ENCODE data around the gene AOPEP. TPM values are rescaled to one million over a fixed set of nuclear protein-coding genes. Genes with fewer than 3 reads are reported as not detected.

The AOPEP gene
- total RNA-seq, 2 experiments from 2014 or later: 6.9 to 7.0 TPM

- no peak overlapping the region for H3K4me3 Mint-ChIP-seq
- H3K27me3 Mint-ChIP-seq: no peaks in the 10 kb centered on the region
- DNase-seq (no peak), ATAC-seq (ENCODE audit: poor library complexity) (no peak)
- Histone ChIP-seq H3K27me3 (ENCODE audit: control insufficient read depth in 1 of 2, insufficient read depth in 2 of 2, low read length in 2 of 2) (no peaks in the 10 kb centered on the region), H3K4me3 (ENCODE audit: low read length) (no peak overlapping the region), H3K4me1 (ENCODE audit: insufficient read depth, low read length) (no peaks in the 10 kb centered on the region), H3K9me3 (ENCODE audit: control insufficient read depth in 1 of 2, insufficient read depth in 1 of 2, low read length in 2 of 2) (no peaks in the 10 kb centered on the region), H3K36me3 (ENCODE audit: insufficient read depth, low read length) (no peaks in the 10 kb centered on the region), H3K27ac (ENCODE audit: low read depth in 1 of 2, low read length in 2 of 2) (no peak overlapping the region)
- no peaks in the 10 kb centered on the region for H3K4me1 Mint-ChIP-seq (ENCODE audit: low read depth)
- H3K9me3 Mint-ChIP-seq: no peaks in the 10 kb centered on the region
- intact Hi-C loops (cut with DNase I, micrococcal nuclease): no loop called here
- no peaks in the 10 kb centered on the region for H3K36me3 Mint-ChIP-seq (ENCODE audit: low read depth)
- POLR2A ChIA-PET: no interaction called here
- no peak for TF ChIP-seq CTCF (IDR thresholded peaks at IDR 0.05)
- H3K27ac Mint-ChIP-seq: no peak overlapping the region
- CTCF ChIA-PET: no interaction called here
Measured at GRCh38 chr9:95029720-95030119, 303.2 kb downstream of the AOPEP start.

- Mint-ChIP-seq H3K36me3 (ENCODE audit: low read depth) (no peaks in the 10 kb centered on the region), H3K9me3 (no peaks in the 10 kb centered on the region), H3K4me3 (no peak overlapping the region), H3K27ac (no peak overlapping the region), H3K27me3 (no peaks in the 10 kb centered on the region), H3K4me1 (ENCODE audit: low read depth) (no peaks in the 10 kb centered on the region)
- Histone ChIP-seq H3K36me3 (ENCODE audit: insufficient read depth, low read length) (no peaks in the 10 kb centered on the region), H3K27me3 (ENCODE audit: control insufficient read depth in 1 of 2, insufficient read depth in 2 of 2, low read length in 2 of 2) (no peaks in the 10 kb centered on the region), H3K27ac (ENCODE audit: low read depth in 1 of 2, low read length in 2 of 2) (no peak overlapping the region), H3K9me3 (ENCODE audit: control insufficient read depth in 1 of 2, insufficient read depth in 1 of 2, low read length in 2 of 2) (no peaks in the 10 kb centered on the region), H3K4me3 (ENCODE audit: low read length) (no peak overlapping the region), H3K4me1 (ENCODE audit: insufficient read depth, low read length) (no peaks in the 10 kb centered on the region)
- ATAC-seq (ENCODE audit: poor library complexity) (no peak), DNase-seq (no peak)
- TF ChIP-seq CTCF (IDR thresholded peaks at IDR 0.05): no peak
- CTCF ChIA-PET: no interaction called here
- intact Hi-C loops (cut with DNase I, micrococcal nuclease): no loop called here
- POLR2A ChIA-PET: no interaction called here
Measured at GRCh38 chr9:95030344-95030743, 303.8 kb downstream of the AOPEP start.

GRCh38 chr9:95030920-95031642 is 304.6 kb downstream of the AOPEP start:
- Mint-ChIP-seq H3K27ac (no peak overlapping the region), H3K4me1 (ENCODE audit: low read depth) (no peaks in the 10 kb centered on the region), H3K9me3 (no peaks in the 10 kb centered on the region), H3K36me3 (ENCODE audit: low read depth) (no peaks in the 10 kb centered on the region), H3K4me3 (no peak overlapping the region), H3K27me3 (no peaks in the 10 kb centered on the region)
- no peak for DNase-seq
- no peak for ATAC-seq (ENCODE audit: poor library complexity)
- no peak for TF ChIP-seq CTCF (IDR thresholded peaks at IDR 0.05)
- Histone ChIP-seq H3K27me3 (ENCODE audit: control insufficient read depth in 1 of 2, insufficient read depth in 2 of 2, low read length in 2 of 2) (no peaks in the 10 kb centered on the region), H3K4me1 (ENCODE audit: insufficient read depth, low read length) (no peaks in the 10 kb centered on the region), H3K9me3 (ENCODE audit: control insufficient read depth in 1 of 2, insufficient read depth in 1 of 2, low read length in 2 of 2) (no peaks in the 10 kb centered on the region), H3K27ac (ENCODE audit: low read depth in 1 of 2, low read length in 2 of 2) (no peak overlapping the region), H3K4me3 (ENCODE audit: low read length) (no peak overlapping the region), H3K36me3 (ENCODE audit: insufficient read depth, low read length) (no peaks in the 10 kb centered on the region)
- ChIA-PET POLR2A (no interaction called here), CTCF (no interaction called here)
- intact Hi-C loops (cut with DNase I, micrococcal nuclease): no loop called here

Data from CD4-positive, alpha-beta T cell (primary cell).